ENCODE measurements around the gene DCBLD1. TPM values are rescaled to one million over a fixed set of nuclear protein-coding genes. Genes with fewer than 3 reads are reported as not detected.

DCBLD1 gene
- total RNA-seq, 4 donors from 2014 or later = 6.9 to 13.2 (median 10.0) TPM

DNA sequence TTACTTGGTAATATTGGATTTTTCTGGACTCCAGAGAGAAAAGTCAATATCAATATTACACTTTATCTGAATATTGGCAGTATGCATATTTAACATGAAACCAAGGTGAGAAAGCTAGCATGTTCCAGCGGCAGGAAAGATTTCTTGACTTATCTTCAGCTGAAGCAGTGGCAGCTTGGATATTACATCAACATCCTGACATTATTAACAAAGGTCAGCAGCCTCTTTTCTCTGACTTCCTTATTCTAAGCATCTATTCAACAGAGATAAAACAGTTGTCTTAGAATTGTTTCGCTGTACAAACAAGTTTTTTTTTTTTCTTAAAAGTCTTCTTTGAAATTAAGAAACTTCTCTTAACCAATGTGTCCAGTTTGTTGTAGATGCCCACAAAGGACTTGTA, 11.8 kb downstream of the DCBLD1 start:
- no peaks in the 10 kb centered on the region for H3K27me3 ChIP-seq
- no peak overlapping the region for H3K4me3 ChIP-seq
- no peaks in the 10 kb centered on the region for H3K9me3 ChIP-seq
- DNase-seq (ENCODE audit: low spot score in 2 of 2) = no peak
- WGBS, 2 donors = 48 to 65% methylated on average over 2 of the region's 2 CpGs
- no peaks in the 10 kb centered on the region for H3K36me3 ChIP-seq
- H3K4me1 ChIP-seq = peaks cover 0 to 18% (median 11%) of the 10 kb centered on the region in 4 donors
- H3K27ac ChIP-seq = peak overlapping the region in 1 of 4 donors; percentile 11
- no peak for TF ChIP-seq POLR2A (IDR thresholded peaks at IDR 0.05)
- TF ChIP-seq, protein P1, sequence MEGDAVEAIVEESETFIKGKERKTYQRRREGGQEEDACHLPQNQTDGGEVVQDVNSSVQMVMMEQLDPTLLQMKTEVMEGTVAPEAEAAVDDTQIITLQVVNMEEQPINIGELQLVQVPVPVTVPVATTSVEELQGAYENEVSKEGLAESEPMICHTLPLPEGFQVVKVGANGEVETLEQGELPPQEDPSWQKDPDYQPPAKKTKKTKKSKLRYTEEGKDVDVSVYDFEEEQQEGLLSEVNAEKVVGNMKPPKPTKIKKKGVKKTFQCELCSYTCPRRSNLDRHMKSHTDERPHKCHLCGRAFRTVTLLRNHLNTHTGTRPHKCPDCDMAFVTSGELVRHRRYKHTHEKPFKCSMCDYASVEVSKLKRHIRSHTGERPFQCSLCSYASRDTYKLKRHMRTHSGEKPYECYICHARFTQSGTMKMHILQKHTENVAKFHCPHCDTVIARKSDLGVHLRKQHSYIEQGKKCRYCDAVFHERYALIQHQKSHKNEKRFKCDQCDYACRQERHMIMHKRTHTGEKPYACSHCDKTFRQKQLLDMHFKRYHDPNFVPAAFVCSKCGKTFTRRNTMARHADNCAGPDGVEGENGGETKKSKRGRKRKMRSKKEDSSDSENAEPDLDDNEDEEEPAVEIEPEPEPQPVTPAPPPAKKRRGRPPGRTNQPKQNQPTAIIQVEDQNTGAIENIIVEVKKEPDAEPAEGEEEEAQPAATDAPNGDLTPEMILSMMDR (IDR thresholded peaks at IDR 0.05) = no peak
- no peak for TF ChIP-seq EP300 (IDR thresholded peaks at IDR 0.05)

DNA sequence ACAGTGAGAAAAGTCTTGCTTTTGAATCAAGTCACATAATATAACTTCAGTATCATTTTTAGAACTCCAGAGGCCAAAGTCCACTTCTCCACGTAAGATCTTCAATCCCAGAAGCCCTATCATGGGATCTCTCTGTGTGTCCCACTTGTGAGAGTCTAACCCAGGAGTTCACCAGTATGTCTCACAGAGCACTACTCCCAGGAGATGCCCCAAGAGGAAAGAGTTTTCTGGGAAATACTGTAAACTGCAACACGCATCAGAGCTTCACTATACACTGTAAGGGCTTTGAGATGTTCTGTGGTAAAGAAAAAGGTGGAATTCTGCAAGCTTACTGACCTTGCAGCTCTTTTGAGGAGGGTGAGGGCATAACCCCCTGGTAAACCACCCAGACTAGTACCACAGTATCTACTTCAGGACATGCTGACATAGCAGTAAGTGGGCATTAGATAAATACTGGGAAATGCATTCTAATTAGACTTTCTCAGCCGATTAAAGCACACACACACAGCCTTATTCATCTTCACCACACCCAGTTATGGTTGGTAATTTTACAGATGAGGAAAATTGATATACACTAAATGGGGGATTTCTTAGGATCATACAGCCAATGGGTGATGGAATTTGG, 12.3 kb downstream of the DCBLD1 start:
- no peak overlapping the region for H3K4me3 ChIP-seq
- H3K36me3 ChIP-seq = no peaks in the 10 kb centered on the region
- TF ChIP-seq EP300 (IDR thresholded peaks at IDR 0.05) (no peak), POLR2A (IDR thresholded peaks at IDR 0.05) (no peak)
- TF ChIP-seq, protein P1 (IDR thresholded peaks at IDR 0.05) = no peak
- WGBS, 2 donors = 59 to 61% methylated on average over 3 of the region's 3 CpGs
- H3K4me1 ChIP-seq = peaks cover 0 to 18% (median 11%) of the 10 kb centered on the region in 4 donors
- DNase-seq (ENCODE audit: low spot score in 2 of 2) = no peak
- peak overlapping the region in 2 of 4 donors; percentile 11 to 23 for H3K27ac ChIP-seq
- no peaks in the 10 kb centered on the region for H3K9me3 ChIP-seq
- H3K27me3 ChIP-seq = no peaks in the 10 kb centered on the region

DNA sequence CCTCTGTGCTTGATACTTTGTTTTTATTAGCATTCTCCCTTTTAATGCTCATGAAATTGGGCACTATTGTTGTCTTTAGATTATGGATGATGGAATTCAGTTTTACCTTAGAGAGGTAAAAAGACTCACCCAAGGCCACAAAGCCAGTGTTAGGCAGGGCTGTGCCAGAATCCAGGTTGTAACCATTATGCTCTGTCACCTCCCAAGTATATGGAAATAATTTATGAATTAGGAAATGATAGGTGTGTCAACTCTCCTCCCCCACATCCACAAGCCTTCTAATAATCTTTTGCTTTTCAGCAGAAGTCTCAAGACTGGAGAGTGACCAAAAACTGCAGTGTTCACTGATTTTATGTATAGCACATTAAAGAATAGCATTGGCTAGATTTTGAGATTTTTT, 13.0 kb downstream of the DCBLD1 start:
- Histone ChIP-seq H3K36me3 (no peaks in the 10 kb centered on the region), H3K4me3 (no peak overlapping the region), H3K9me3 (no peaks in the 10 kb centered on the region), H3K27me3 (no peaks in the 10 kb centered on the region), H3K4me1 (peaks cover 0 to 18% (median 11%) of the 10 kb centered on the region in 4 donors), H3K27ac (no peak overlapping the region)
- no peak for DNase-seq (ENCODE audit: low spot score in 2 of 2)
- no peak for TF ChIP-seq EP300 (IDR thresholded peaks at IDR 0.05)
- TF ChIP-seq, protein P1 (IDR thresholded peaks at IDR 0.05) = no peak
- TF ChIP-seq POLR2A (IDR thresholded peaks at IDR 0.05) = no peak

DNA sequence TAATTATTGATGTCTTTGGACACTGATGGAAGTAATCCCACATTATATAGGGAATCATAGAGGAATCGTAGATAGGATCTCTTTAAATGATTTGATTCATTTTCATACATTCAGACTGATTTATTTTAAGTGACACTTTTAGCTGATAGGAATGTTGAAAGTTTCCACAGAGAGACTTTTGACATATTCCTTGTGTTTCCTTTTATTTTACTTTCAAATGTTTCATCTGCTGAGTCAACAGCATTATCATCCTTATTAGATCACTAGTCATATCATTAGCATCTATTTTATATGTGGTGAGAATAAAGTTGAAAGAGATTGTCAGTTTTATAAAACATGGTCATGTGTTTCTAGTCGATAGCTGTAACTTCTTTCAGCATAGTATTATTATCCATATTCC, 13.4 kb downstream of the DCBLD1 start:
- H3K4me3 ChIP-seq = no peak overlapping the region
- H3K27me3 ChIP-seq = no peaks in the 10 kb centered on the region
- H3K9me3 ChIP-seq = no peaks in the 10 kb centered on the region
- peaks cover 0 to 18% (median 11%) of the 10 kb centered on the region in 4 donors for H3K4me1 ChIP-seq
- DNase-seq (ENCODE audit: low spot score in 2 of 2) = no peak
- no peaks in the 10 kb centered on the region for H3K36me3 ChIP-seq
- TF ChIP-seq POLR2A (IDR thresholded peaks at IDR 0.05) = no peak
- TF ChIP-seq EP300 (IDR thresholded peaks at IDR 0.05) = no peak
- TF ChIP-seq, protein P1 (IDR thresholded peaks at IDR 0.05) = no peak
- no peak overlapping the region for H3K27ac ChIP-seq
- 61 to 81% methylated on average over 2 of the region's 2 CpGs for WGBS, 2 donors

DNA sequence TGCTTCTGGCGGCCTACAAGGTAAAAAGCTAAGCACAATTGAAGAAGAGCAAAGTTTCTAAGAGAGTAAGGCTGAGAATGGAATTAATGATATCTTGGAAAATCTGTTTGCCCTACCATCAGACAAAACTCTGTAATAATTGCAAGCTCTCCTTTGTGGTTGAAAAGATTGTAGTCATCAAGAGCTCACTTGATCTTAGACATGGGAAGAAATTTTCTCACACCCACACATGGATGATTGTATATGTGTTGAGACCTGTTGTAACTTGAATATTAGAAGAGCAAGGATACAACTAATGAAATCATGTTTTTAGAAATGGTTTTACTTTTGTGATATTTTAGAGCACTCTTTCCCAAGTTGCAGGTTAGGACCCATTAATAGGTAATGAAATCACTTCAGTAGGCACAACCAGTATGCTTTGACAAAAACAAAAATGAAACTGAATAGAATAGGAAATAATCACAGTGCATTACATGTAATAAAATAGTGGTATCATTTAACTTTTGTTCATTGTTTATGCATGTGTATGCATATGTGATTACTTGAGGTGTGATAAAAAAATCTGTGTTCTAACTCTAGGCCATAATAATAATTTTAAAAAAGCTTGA, 14.0 kb downstream of the DCBLD1 start:
- H3K27me3 ChIP-seq = no peaks in the 10 kb centered on the region
- TF ChIP-seq, protein P1 (IDR thresholded peaks at IDR 0.05) = no peak
- TF ChIP-seq POLR2A (IDR thresholded peaks at IDR 0.05) (no peak), EP300 (IDR thresholded peaks at IDR 0.05) (no peak)
- peaks cover 0 to 18% (median 11%) of the 10 kb centered on the region in 4 donors for H3K4me1 ChIP-seq
- no peak overlapping the region for H3K4me3 ChIP-seq
- no peaks in the 10 kb centered on the region for H3K9me3 ChIP-seq
- DNase-seq (ENCODE audit: low spot score in 2 of 2) = no peak
- 97 to 98% methylated on average over 1 of the region's 1 CpG for WGBS, 2 donors
- H3K27ac ChIP-seq = peak overlapping the region in 1 of 4 donors; percentile 18
- H3K36me3 ChIP-seq = no peaks in the 10 kb centered on the region

Measured in tibial nerve (tissue), 4 donors.